Brain microvascular endothelial cell (primary cell): Measurements from ENCODE around the gene ELP1.

Source experiments
- DNase-seq: peaks from one replicate; pipeline ENCODE4 v3.0.0-alpha.2; 2020
- H3K27ac ChIP-seq: fragments of 250-450 bp; sonication (Bioruptor Pico); 2 replicates; pipeline ENCODE4 v1.5.1; 2020; ENCODE audit warnings: mild to moderate bottlenecking, moderate library complexity
- H3K27me3 ChIP-seq: fragments of 250-450 bp; sonication (Bioruptor Pico); replicated peaks from 2 replicates; pipeline ENCODE4 v1.5.1; 2020; ENCODE audit warnings: mild to moderate bottlenecking
- H3K36me3 ChIP-seq: fragments of 250-450 bp; sonication (Bioruptor Pico); replicated peaks from 2 replicates; pipeline ENCODE4 v1.5.1; 2020; ENCODE audit warnings: mild to moderate bottlenecking
- H3K4me3 ChIP-seq: 2 replicates; pipeline ENCODE4 v1.5.1; 2011; ENCODE audit warnings: low read depth, mild to moderate bottlenecking, control low read depth, low read length, moderate library complexity
- CTCF ChIP-seq: IDR thresholded peaks from 2 replicates; pipeline ENCODE4 v1.5.1; 2011; ENCODE audit warnings: low read depth, mild to moderate bottlenecking, moderate library complexity, low read length, control low read depth, inconsistent platforms; ENCODE audit errors: missing control alignments
- in situ Hi-C: cut with HindIII; loops from 2 replicates; pipeline ENCODE4 v1.10.0; 2017; ENCODE audit warnings: low sequenced_read_pairs, low pct_ligation_motif_present

ELP1 gene

DNA sequence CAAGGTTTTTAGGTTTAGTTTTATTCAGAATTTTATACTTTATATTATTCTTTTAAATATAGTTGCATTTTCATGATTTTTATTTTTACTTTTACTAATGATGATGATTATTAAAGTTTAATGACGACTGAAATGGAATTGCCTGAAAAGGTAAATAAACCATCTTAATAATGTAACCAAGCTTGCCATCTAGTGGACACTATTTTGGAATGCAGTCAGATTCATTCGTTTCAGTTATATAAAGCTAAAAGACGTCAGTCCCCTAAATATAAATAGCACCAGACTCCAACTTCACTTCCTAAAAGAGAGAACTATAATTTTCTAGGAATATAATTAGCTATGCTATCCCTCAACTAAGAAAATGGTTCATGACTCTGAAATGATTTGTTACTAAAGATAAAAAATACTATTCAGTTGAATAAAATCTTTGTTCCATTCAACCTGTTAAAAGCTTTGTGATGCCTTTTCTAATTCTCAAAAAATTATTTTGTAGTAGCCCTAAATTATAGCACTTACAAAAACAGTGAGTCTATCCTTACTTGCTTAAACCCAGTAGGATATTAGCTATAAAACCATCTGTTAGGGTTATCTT lies 20.2 kb upstream of the ELP1 start:
- peak; percentile 14 for DNase-seq
- Histone ChIP-seq H3K27ac (no peak overlapping the region), H3K27me3 (no peaks in the 10 kb centered on the region), H3K36me3 (no peaks in the 10 kb centered on the region), H3K4me3 (no peak overlapping the region)
- peak; percentile 59 for TF ChIP-seq CTCF
- in situ Hi-C loops = no loop called here

- TF ChIP-seq CTCF = no peak
- H3K36me3 ChIP-seq = no peaks in the 10 kb centered on the region
- H3K27ac ChIP-seq = no peak overlapping the region
- in situ Hi-C loops = no loop called here
- H3K4me3 ChIP-seq = no peak overlapping the region
- H3K27me3 ChIP-seq = no peaks in the 10 kb centered on the region
- DNase-seq = no peak
Measured at GRCh38 chr9:108951578-108951977, 17.7 kb upstream of the ELP1 start.

- TF ChIP-seq CTCF = no peak
- no peak for DNase-seq
- H3K27ac ChIP-seq = no peak overlapping the region
Measured at GRCh38 chr9:108950168-108950567, 16.2 kb upstream of the ELP1 start.

DNA sequence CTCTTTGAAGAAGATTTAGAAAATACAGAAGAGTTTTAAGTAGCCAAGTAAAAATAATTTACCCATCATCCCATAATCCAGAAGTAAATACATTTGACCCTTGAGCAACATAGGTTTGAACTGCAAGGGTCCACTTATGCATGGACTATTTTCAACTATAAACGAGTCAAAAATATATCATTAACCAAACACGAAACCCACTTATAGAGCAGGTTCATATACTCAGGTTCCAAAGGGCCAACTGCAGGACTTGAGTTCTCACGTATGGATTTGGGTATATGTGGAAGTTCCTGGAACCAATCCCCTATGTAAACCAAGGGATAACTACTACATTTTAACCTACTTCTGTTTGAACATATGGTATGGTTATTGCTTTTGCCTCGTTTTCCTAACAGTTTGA lies 6.1 kb upstream of the ELP1 start:
- no peak for DNase-seq
- no peaks in the 10 kb centered on the region for H3K27me3 ChIP-seq
- in situ Hi-C loops = no loop called here
- TF ChIP-seq CTCF = no peak
- peaks cover 10% of the 10 kb centered on the region for H3K36me3 ChIP-seq
- no peak overlapping the region for H3K27ac ChIP-seq
- no peak overlapping the region for H3K4me3 ChIP-seq

More at GRCh38 chr9:108950168-108950567, 16.2 kb upstream of the ELP1 start:
- Histone ChIP-seq H3K27me3 (no peaks in the 10 kb centered on the region), H3K4me3 (no peak overlapping the region), H3K36me3 (no peaks in the 10 kb centered on the region)
- in situ Hi-C loops = no loop called here

GRCh38 chr9:108937561-108938305 lies 3.8 kb upstream of the ELP1 start:
- Histone ChIP-seq H3K36me3 (peaks cover 10% of the 10 kb centered on the region), H3K27ac (no peak overlapping the region), H3K4me3 (no peak overlapping the region), H3K27me3 (no peaks in the 10 kb centered on the region)
- TF ChIP-seq CTCF = no peak
- in situ Hi-C loops = no loop called here
- DNase-seq = no peak
